Femur (tissue), 1 donor: Measurements from ENCODE around the gene DMRT1.
"Not testable (repeated sequence)": the region's sequence is repeated elsewhere in the genome, so short reads cannot be mapped to it uniquely, and the experiment has no call there.

Experiments
- DNase-seq: peaks from one replicate; pipeline ENCODE4 v3.0.0-alpha.2; 2017

The DMRT1 gene

DNA sequence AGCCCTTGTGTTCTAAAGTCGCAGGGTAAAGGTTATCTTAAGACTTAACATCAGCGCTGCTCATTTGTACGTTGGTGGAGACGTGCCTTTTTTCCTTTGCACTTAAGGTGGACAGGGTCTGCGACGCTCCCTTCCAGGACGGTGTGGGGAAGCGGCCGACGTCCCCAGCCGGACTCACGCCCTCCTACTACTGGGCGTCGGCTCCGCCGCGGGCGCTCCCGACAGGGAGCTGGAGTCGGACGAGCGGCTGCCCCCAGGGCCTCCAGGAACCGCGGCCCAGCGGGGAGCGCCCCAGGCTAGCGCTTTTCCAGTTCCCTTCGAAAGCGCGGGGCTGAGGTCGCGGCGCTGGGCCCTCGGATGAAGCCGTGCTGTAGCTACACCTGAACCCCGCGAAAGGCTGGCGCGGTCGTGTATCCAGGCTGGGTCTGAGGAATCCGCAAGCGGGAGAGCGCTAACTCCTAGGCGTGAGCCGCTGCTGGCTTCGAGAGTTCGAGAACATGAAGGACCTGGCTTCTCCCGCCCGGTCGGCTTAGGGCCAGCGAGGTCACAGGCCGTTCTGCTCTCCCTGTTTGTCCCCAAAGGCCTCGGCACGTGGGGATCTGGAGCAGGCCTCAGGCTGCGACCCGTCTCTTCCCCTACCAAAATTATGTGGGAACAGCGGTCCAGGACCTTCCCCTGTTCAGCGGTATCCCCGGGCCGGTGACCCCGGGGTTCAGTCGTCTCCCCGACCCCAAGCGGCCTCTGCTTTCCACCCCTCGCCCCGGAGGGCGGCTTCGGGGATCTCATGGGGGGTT, 131.2 kb downstream of the DMRT1 start:
- DNase-seq = no peak

DNA sequence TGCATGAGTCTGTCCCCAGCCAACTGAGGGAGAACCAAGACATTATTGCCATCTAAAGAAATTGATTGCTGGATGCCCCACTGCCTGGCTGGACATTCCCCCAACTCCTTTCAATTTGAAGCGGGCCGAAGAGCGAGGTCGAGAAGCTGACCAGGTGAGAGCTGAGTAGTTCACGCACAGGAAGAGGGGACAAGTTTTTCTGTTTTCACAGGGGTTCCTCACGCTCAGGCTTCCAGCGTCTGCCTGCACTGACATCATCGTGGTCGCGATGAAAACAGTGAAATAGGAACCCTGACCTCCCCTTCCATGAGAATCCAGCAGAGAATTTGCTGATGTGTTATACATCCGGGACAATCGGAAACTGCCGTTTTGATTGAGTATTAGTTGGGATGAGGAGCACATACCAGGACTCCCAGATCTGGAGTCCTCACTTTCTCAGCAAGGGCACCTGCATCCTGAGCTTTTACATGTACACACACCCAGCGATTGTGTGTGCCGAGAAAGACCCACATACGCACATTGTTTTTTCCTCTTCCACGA, 131.9 kb downstream of the DMRT1 start:
- DNase-seq = no peak

DNA sequence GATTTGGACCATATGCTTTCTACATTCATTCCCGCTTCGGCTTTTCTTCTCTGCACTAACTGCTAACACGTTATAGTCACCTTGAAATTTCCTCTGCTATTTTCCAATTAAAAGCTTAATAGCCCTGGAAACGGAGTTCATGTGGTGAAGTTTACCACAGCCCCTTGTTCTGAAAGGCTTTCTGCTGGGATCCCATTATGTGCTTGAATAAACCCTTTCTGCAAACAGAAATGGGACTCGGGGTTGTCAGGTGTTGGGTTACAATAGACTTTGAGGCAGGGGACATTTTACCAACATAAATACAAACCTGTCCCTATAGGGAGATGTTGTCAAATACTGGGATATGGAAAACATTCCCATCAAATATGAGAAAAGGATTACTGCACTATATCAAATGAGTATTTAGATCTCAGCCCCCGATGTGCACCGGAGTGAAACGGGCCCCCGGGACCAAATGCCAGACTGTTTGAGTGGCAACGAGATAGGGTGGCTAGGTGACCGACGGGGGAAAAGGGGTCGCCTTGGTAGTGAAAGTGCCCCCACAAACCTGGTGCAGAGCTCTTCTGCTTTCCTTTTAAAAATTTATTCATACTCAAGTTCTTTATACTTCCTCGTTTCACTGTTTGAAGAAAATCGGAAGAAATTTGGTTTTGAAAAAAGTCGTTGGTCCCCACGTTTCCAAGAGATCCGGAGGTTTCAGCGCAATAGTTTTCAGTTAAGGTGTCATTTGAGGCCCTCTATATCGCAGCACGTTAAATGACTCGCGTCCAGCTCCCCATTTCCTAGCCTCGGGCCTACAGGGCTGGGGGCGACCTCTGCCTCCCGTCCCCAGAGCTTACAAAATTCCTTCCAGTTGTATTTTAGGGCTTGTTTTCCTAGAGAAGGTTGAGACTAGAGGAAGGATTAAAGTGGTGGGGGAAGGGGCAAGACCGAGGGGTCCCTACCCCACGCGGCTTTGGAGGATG, 132.8 kb downstream of the DMRT1 start:
- no peak for DNase-seq

DNA sequence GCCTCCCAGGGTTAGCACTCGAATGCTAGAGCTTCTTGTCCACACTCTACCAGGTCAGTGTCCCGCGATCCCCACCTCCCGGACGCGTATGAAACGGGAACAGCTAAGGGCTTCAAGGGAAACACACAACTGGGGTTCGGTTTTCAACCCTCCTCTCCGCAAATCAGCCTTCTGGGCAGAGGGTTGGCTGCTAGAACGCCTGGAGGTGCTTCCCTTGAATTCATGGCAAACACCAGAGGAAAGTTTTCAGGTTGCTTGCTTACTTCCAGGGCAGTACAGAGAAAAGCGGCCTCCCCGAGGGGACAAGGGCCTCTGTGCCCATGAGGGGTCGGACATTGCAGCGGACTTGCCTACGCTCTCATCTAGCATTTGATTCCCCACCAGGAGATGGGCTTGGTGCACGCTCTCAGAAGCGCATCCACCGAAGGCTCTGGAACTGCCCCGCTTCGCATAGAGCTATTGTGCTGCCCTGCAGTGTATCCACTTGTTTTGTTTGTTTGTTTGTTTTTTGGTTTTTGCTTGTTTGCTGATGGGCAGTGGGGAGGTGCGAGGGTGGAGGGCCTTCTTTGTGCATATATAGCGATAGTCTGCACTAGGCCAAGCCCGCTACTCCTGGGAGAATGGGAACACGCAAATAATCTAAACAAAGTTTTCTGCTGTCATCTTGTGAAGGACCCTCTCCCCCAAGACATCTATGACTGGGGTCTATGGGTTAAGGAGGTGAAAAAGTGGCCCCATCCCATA, 133.7 kb downstream of the DMRT1 start:
- DNase-seq = no peak

DNA sequence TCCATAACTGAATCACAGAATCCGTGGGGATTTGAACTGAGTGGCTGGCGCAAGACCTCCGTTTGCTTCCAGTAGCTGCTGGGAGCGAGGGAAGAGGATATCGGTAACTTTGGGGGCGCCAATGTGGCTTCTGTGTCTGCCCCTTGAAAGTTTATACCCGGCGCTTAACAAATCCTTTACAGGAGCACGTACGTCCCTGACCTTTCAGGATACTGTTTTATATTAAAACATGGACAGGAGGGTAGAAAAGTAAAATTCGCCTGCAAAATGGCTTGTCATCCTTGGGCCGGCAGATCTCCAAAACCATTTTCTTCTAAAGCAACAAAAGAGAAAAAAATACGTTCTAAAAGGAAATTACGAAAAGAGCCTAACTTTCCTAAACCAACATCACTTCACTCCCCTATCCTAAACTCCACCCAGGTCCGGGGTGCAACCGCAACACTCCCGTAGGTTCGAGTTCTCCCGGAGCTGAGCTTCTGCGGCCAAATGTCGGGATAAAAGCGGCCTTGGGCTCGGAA, 134.3 kb downstream of the DMRT1 start:
- no peak for DNase-seq

DNA sequence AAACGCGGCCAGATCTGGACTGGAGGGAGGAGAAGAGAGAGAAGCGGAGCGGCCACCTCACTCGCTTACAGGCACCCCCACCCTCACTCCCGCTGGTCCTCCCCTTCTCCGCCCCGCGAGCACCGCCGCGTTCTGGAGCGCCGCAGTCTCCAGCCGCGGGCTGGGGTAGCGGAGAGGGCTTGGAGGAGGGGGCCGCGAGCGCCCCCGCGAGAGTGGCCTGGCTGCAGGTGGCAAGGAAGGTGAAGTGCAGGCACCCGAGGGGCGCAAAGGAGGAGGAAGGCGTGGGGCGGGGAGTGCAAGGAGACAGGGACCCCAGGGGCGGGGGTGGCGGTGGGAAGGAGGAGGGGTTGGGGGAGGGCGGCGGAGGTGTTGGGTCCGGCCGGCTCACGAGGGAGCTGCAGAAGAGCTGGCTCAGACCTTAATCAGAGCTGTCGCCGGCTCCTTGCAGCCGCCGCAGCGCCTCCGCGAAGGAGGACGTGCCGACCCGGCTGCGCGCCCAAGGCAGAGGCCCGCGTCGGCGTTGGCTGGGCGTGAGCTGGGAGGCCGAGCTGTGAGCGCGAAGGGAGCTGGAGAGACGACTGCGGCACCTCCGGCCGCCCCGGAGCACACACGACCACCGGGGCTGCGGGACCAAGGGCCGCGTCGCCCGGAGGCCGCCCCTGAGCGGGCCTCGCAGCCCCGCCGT, 134.9 kb downstream of the DMRT1 start, which contains the start of gene DMRT3:
Gene DMRT3, plus strand, starts transcription at position 398 of the 685 bp plus-strand sequence. CDS start 347 bp downstream, outside the sequence.
- DNase-seq = peak; percentile 52

DNA sequence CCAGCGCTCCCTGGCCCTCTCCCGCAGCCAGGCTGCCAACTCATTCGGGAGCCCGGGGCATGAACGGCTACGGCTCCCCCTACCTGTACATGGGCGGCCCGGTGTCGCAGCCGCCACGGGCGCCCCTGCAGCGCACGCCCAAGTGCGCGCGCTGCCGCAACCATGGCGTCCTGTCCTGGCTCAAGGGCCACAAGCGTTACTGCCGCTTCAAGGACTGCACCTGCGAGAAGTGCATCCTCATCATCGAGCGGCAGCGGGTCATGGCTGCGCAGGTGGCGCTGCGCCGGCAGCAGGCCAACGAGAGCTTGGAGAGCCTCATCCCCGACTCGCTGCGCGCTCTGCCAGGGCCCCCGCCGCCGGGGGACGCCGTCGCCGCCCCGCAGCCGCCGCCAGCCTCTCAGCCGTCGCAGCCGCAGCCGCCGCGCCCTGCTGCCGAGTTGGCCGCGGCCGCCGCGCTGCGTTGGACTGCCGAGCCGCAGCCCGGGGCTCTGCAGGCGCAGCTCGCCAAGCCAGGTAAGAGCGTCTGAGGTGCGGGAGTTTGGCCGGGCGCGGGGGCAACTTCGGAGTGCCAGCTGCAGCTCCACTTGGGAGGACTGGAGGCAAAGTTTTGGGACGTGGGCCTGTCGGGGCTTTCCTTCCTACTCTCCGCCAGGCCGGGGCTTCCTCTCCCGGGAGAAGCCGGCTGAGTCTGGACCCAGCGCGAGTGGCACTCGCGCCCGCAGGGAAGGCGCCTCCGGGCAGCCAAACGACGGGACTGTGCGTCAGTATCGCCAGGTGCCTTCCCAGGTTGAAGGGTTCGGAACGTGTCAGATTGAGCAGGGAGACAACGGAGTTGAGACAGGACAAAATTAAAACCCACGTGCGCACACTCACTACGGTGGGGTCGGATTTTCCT, 135.7 kb downstream of the DMRT1 start:
- no peak for DNase-seq

DNA sequence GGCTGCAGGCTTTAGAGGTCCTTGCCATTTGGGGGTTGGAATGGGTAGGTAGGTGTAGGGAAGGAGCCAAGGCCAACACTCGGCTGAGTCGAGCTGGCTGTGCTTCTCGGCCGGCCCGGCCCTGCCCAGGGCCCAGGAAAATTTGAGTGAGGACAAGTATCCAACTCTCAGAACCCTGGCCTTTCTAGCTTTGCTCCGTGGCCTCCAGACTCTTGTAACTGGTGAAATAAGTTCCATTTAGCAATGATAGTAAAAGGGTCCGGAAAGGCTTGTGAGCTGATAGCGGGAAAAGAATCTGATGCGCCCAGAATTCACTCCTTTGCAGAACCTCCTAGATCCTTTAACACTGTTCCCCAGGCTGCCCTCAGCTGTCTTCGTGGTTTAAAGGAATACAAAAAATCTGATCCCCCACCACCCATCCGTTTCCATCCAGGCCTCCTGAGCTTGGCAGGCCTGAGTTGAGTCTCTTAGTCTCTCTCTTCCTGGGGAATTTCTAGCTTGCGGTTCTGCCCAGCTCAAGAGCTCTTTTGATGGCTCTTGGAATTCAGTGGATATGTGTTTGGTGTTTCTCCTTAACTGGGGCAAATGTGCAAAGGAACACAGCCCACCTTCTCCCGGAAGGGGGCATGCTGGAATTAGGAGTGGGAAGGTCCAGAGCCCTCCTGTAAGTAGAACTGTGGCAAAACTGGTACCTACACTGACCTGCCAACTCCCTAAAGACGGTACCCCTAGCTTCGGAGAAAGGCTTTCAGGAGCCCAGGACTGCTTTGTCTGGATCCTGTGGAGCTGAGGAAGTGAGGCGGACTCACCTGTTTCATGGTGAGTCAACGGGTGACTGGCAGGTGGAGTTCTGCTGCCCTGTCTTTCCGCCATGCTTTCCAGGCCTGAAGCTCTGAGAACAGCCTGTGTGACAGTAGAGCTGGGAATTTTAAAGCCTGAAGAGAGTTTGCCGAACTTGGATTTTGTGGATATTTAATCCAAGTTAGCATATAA, 136.6 kb downstream of the DMRT1 start:
- DNase-seq = no peak

DNA sequence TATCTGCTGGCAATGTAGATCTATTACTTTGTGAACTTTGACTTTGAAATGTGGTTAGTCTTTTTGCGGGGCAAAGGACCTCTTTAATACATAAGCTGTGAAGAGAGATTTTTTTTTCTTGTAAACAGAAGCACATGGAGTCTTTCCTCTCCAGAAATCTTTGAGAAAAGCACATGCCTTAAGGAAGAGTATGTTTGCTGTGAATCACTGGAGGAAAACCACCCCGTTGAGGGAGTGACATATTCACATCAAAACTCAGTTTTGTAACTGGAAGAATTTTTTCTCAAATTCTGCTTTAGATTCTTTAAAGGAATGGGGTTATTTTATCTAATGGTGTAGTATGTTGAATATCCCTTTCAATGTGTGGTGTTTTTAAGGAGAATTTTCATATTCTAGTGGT, 138.5 kb downstream of the DMRT1 start:
- DNase-seq = no peak

DNA sequence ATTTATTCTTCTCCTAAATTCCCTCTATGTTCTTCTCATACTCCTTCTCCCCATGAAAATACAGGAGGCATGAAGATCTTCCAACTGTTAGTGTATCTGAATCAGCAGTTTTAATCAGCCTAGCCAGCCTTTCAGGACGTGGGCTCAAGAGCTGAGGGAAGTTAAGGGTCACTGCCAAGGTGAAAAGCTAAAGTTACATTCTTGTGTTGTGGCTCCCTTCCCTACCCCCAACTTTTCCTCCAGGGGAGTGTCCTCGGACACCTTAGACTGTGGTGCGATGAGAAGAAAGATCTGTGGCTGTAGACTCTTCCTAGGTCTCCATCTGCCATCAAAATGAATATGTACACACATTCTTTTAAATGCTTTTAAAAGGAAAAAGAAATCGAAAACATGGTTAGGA, 139.1 kb downstream of the DMRT1 start:
- no peak for DNase-seq

DNA sequence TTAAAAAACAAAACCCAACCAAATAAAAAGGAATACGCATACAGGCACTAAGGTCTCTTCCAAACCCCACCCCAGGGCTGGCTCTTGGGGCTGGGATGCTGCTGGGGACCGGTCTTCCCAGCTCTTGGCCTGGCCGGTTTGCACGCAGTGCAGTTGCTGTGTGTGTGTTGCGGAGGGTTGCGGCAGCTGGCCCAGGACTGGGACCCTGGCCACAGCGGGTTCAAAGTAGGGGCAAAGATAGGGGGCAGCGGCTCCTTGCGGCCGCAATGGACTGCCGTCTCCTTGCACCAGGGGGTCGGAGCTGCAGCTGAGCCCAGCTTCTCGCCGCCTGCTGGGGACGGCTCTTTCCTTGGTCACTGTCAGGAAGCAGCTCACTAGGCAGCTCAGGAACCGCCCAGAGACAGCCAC, 140.0 kb downstream of the DMRT1 start:
- no peak for DNase-seq

DNA sequence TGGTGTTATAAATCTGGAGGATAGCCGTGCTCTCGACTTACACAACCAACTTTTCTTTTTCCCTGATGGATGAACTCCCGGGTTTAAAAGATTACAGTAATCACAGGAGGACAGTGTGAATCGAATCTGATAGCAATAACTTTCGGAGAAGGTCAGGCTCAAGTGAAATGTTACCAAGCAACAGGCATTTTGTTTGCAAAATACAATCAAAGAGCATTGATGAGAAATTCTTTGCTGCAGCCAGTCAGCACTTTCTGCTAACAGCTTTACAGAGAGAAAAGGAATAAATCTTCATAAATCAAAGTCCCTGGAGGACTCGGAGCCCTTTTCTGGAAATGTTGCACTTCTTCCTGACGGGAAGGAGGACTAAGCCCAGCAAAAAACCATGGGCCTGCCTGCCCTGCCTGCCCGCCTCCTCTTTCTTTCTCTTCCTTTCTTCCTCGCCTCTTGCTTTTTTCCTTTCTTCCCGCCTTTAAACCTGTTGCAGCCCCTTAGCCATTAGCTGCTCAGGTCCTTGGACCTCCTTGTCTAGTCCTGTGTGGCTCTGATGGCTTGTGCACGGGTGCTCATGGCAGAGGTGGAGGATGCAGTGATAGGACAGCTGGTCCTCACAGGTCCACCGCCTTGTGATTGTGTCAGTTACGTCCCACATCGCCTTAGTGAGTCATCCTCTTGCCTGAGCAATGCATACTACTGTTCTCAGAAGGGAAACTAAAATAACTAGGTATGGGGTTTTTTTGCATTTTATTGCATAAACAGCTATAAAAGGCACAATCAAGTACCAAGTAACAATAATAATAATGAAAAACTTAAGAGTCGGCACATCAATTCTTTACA, 141.1 kb downstream of the DMRT1 start:
- no peak for DNase-seq

DNA sequence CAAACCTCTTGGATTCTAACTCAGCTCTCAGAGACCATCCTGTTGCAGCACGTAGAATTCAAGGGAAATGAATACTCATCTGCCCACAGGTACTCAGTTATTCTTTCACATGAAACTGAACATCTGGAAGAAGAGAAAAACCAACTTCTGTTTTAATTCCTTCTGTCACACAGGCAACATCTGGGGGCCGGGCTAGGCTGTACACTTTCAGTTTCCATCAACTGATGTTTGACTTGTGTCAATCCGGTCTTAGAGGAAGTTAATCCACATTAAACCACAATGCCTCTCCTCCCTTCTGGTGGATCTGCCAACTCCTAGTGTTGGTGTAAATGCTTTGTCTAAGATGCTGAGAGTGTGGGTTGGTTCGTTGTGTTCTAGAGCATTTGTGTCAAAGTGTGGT, 152.5 kb downstream of the DMRT1 start:
- DNase-seq = no peak

DNA sequence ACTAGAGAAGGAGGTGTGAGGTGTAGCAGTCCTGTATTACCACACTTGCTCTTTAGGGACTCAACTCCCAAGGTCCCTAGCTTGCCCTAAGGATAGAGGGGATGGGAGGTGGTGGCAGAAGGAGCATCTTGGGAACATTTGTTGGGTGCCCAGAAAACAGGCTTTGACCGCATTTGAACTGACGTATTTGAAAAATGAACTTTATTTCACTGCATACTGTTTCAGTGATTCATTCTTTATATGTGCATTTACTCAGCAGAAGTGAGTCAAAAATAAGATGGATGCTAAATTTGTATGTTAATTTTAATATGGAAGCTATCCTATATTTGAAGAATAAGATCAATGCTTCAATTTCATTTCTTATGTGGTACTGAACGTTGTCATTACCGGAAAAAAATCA, 153.7 kb downstream of the DMRT1 start:
- DNase-seq = no peak

DNA sequence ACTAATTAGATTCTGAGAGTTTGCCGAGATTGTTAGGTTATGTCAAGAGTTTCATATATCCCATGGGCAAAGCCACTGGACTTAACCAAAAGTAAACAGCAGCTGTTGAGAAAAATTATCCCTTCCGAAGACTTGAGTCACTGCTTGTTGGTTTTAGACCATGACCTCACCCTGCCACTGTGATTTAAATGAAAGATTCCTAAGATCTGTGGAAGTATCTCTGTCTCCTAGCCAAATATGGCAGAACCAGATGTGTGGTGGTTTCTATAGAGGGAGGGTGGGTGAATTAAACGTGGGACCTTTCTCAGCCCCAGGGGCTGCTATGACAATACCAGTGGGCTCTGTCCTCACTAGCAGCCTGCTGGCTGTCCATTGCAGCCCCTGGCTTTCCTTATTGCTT, 154.3 kb downstream of the DMRT1 start:
- no peak for DNase-seq

DNA sequence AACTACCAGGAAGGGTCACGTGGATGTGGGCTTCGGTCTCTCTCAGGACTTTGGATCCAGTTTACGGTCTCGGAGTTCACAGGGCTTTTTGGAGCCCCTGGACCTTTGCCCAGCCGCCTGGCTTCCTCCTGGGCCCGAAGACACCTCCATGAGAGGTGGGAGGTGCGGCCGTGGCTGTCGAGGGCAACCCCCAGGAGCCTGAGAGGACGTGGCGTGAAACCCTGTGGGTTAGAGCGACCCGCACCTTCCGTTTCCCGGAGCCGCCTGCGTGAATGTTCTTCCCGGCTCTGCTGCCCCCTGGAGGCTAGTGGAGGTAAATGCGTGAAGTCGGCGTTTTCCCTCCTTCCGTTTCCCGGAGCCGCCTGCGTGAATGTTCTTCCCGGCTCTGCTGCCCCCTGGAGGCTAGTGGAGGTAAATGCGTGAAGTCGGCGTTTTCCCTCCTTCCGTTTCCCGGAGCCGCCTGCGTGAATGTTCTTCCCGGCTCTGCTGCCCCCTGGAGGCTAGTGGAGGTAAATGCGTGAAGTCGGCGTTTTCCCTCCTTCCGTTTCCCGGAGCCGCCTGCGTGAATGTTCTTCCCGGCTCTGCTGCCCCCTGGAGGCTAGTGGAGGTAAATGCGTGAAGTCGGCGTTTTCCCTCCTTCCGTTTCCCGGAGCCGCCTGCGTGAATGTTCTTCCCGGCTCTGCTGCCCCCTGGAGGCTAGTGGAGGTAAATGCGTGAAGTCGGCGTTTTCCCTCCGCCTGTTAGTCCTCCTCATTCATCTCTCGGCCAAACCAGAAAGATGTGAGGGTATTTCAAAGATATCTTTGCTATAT, 157.0 kb downstream of the DMRT1 start:
- not testable (repeated sequence) for DNase-seq

DNA sequence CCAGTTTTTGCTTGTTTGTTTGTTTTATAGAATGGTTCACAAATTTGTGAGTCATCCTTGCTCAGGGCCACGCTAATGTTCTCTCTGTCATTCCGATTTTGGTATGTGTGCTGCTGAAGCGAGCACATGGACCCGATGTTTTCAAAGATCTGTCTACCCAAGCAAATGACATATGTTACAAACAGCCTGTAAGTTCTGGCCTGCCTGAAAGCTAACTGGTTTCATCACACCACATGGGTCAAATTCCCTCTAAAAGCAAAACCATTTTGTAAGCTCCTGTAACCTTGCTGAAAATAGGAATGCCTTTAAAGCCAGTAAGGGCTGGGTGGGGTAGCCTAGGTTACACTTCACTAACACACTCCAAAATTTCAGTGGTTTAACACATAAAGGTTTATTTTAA, 160.3 kb downstream of the DMRT1 start:
- DNase-seq = no peak

DNA sequence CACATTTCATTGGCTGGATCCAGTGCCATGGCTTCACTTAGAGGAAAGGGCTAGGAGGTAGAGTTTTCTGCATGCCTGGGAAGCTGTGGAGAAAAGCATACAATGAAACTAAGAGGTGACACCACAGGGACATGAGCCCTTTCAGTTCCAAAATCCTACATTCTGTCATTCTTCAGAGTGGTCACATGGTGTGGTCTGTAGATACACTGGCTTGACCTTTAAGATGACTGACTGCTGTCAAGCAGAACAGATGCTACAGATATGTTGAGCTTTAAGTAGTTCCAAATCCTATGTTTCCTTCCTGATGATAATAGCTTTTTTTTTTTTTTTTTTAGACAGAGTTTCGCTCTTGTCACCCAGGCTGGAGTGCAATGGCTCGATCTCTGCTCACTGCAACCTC, 161.2 kb downstream of the DMRT1 start:
- no peak for DNase-seq
